Vagina (tissue), 2 donors: ENCODE results near the gene DBN1. TPM values are rescaled to one million over a fixed set of nuclear protein-coding genes. Genes with fewer than 3 reads are reported as not detected.

Experiments used
- DNase-seq, 2 donors: peaks; one replicate each; pipeline ENCODE4 v3.0.0-alpha.2; 2017; ENCODE audit errors: extremely low spot score in 2 of 2
- H3K27ac ChIP-seq: fragments of 200-600 bp; sonication (generic); one replicate; pipeline ENCODE4 v1.5.1; 2019
- H3K27me3 ChIP-seq: fragments of 200-600 bp; sonication (generic); one replicate; pipeline ENCODE4 v1.5.1; 2019
- H3K36me3 ChIP-seq, 2 donors: fragments of 200-600 bp; sonication (generic); one replicate each; pipeline ENCODE4 v1.5.1; 2017 to 2019
- H3K4me1 ChIP-seq: fragments of 200-600 bp; sonication (generic); one replicate; pipeline ENCODE4 v1.5.1; 2019
- H3K4me3 ChIP-seq, 2 donors: fragments of 200-600 bp; sonication (generic); 1 replicate in 1 of 2; 2 replicates in 1 of 2; pipeline ENCODE4 v1.5.1; 2016 to 2019
- H3K9me3 ChIP-seq: fragments of 200-600 bp; sonication (generic); one replicate; pipeline ENCODE4 v1.5.1; 2019
- CTCF ChIP-seq, 3 experiments: fragments of 450-650 bp in 2 of 3; fragments of 200-600 bp in 1 of 3; sonication (generic) in 1 of 3; IDR thresholded peaks; one replicate each; pipeline ENCODE4 v1.5.1; 2017 to 2019; ENCODE audit warnings: antibody characterized with exemption in 3 of 3, mild to moderate bottlenecking in 2 of 3, moderate library complexity in 2 of 3
- POLR2A ChIP-seq, 2 donors: fragments of 450-650 bp; IDR thresholded peaks; one replicate each; pipeline ENCODE4 v1.6.1; 2017; ENCODE audit warnings: antibody characterized with exemption in 2 of 2, mild to moderate bottlenecking in 2 of 2, moderate library complexity in 2 of 2
- POLR2AphosphoS5 ChIP-seq, 2 donors: sonication (generic); formaldehyde crosslinking; IDR thresholded peaks; one replicate each; pipeline ENCODE4 v1.9.0; 2017; ENCODE audit warnings: antibody characterized with exemption in 2 of 2, mild to moderate bottlenecking in 2 of 2, low read depth in 1 of 2; ENCODE audit not compliant: insufficient read depth in 1 of 2
- intact Hi-C: fragments of 100-400 bp; cut with DNase I; formaldehyde crosslinking; loops from one replicate; pipeline ENCODE4 v1.15.1; 2023
- total RNA-seq: library from RNA; depleted of rRNA; stranded (reverse); fragments of >200 nt; gene quantifications from one replicate; pipeline ENCODE4 v1.2.3, GENCODE V29; 2016

The DBN1 gene
- total RNA-seq, 1 donor from 2014 or later = 69.0 TPM

- peaks cover 47% of the 10 kb centered on the region for H3K4me1 ChIP-seq
Observed at GRCh38 chr5:177430972-177431316, 42.5 kb downstream of the DBN1 start.

GRCh38 chr5:177430140-177430951, 43.1 kb downstream of the DBN1 start:
- Histone ChIP-seq H3K4me1 (peaks cover 52% of the 10 kb centered on the region), H3K27me3 (no peaks in the 10 kb centered on the region), H3K9me3 (no peaks in the 10 kb centered on the region), H3K27ac (peak overlapping the region; percentile 22), H3K4me3 (no peak overlapping the region), H3K36me3 (peaks cover 0 to 32% of the 10 kb centered on the region in 2 donors)
- no peak for DNase-seq
- TF ChIP-seq CTCF (IDR thresholded peaks at IDR 0.05) = no peak
- TF ChIP-seq POLR2AphosphoS5 (IDR thresholded peaks at IDR 0.05; ENCODE audit: insufficient read depth in 1 of 2, low read depth in 1 of 2) = no peak
- TF ChIP-seq POLR2A (IDR thresholded peaks at IDR 0.05) = no peak
- intact Hi-C loops = no loop called here

More at GRCh38 chr5:177430972-177431316, 42.5 kb downstream of the DBN1 start:
- DNase-seq = no peak
- H3K9me3 ChIP-seq = no peaks in the 10 kb centered on the region
- H3K4me3 ChIP-seq = no peak overlapping the region
- H3K27ac ChIP-seq = peak overlapping the region; percentile 22
- H3K27me3 ChIP-seq = no peaks in the 10 kb centered on the region
- no peak for TF ChIP-seq POLR2A (IDR thresholded peaks at IDR 0.05)
- peaks cover 0 to 38% of the 10 kb centered on the region in 2 donors for H3K36me3 ChIP-seq
- intact Hi-C loops = no loop called here

- peaks cover 55% of the 10 kb centered on the region for H3K4me1 ChIP-seq
- H3K9me3 ChIP-seq = no peaks in the 10 kb centered on the region
- H3K4me3 ChIP-seq = no peak overlapping the region
- no peak for TF ChIP-seq CTCF (IDR thresholded peaks at IDR 0.05)
- no peak for TF ChIP-seq POLR2A (IDR thresholded peaks at IDR 0.05)
- no peak for TF ChIP-seq POLR2AphosphoS5 (IDR thresholded peaks at IDR 0.05; ENCODE audit: insufficient read depth in 1 of 2, low read depth in 1 of 2)
- peaks cover 0 to 26% of the 10 kb centered on the region in 2 donors for H3K36me3 ChIP-seq
- no peak for DNase-seq
- intact Hi-C loops = no loop called here
- H3K27me3 ChIP-seq = no peaks in the 10 kb centered on the region
- H3K27ac ChIP-seq = peak overlapping the region; percentile 20
Observed at GRCh38 chr5:177429248-177430040, 44.0 kb downstream of the DBN1 start.

- Histone ChIP-seq H3K27ac (peak overlapping the region; percentile 20), H3K9me3 (no peaks in the 10 kb centered on the region), H3K4me3 (no peak overlapping the region), H3K4me1 (peaks cover 55% of the 10 kb centered on the region), H3K27me3 (no peaks in the 10 kb centered on the region), H3K36me3 (peaks cover 0 to 18% of the 10 kb centered on the region in 2 donors)
- intact Hi-C loops = no loop called here
- TF ChIP-seq POLR2A (IDR thresholded peaks at IDR 0.05) (no peak), POLR2AphosphoS5 (IDR thresholded peaks at IDR 0.05; ENCODE audit: insufficient read depth in 1 of 2, low read depth in 1 of 2) (no peak), CTCF (IDR thresholded peaks at IDR 0.05) (no peak)
- DNase-seq = no peak
Observed at GRCh38 chr5:177428574-177429217, 44.7 kb downstream of the DBN1 start.

- no peak for DNase-seq
- no peaks in the 10 kb centered on the region for H3K9me3 ChIP-seq
- H3K4me1 ChIP-seq = peaks cover 55% of the 10 kb centered on the region
- H3K27ac ChIP-seq = peak overlapping the region; percentile 20
- intact Hi-C loops = no loop called here
- peak overlapping the region; percentile 7 to 95 for H3K4me3 ChIP-seq
- peaks cover 0 to 12% of the 10 kb centered on the region in 2 donors for H3K36me3 ChIP-seq
- no peaks in the 10 kb centered on the region for H3K27me3 ChIP-seq
- TF ChIP-seq CTCF (IDR thresholded peaks at IDR 0.05) (no peak), POLR2AphosphoS5 (IDR thresholded peaks at IDR 0.05; ENCODE audit: insufficient read depth in 1 of 2, low read depth in 1 of 2) (no peak), POLR2A (IDR thresholded peaks at IDR 0.05) (no peak)
Observed at GRCh38 chr5:177427919-177428573, 45.4 kb downstream of the DBN1 start.
